RWPE1 (cell line): Measurements from ENCODE around the gene ASB2.

Source experiments
- CTCF ChIA-PET: fragments of 350-600 bp; sonication (Branson Sonifier 250); formaldehyde crosslinking; extraction: SDS; loops from one replicate; lab custom pipeline; 2021; lab: Yijun Ruan, JAX
- POLR2A ChIA-PET: fragments of 400-600 bp; formaldehyde crosslinking; extraction: SDS; loops from one replicate; lab custom pipeline; 2020; ENCODE audit warnings: antibody characterized with exemption; ENCODE audit not compliant: low non-redundant PET; lab: Yijun Ruan, JAX
- DNase-seq: peaks from one replicate; pipeline ENCODE4 v3.0.0; 2012; ENCODE audit warnings: low spot score
- H3K27ac ChIP-seq: fragments of 450-650 bp; 2 replicates; pipeline ENCODE4 v1.5.1; 2017
- CTCF ChIP-seq: fragments of 450-650 bp; conservative IDR thresholded peaks from 2 replicates; pipeline ENCODE4 v1.5.1; 2017; ENCODE audit warnings: low read depth, mild to moderate bottlenecking

The ASB2 gene

GRCh38 chr14:93974299-93974698 is 2.1 kb downstream of the ASB2 start:
- no peak for TF ChIP-seq CTCF
- CTCF ChIA-PET, result no interaction called here
- POLR2A ChIA-PET, result no interaction called here
- H3K27ac ChIP-seq, result no peak overlapping the region
- no peak for DNase-seq

DNA sequence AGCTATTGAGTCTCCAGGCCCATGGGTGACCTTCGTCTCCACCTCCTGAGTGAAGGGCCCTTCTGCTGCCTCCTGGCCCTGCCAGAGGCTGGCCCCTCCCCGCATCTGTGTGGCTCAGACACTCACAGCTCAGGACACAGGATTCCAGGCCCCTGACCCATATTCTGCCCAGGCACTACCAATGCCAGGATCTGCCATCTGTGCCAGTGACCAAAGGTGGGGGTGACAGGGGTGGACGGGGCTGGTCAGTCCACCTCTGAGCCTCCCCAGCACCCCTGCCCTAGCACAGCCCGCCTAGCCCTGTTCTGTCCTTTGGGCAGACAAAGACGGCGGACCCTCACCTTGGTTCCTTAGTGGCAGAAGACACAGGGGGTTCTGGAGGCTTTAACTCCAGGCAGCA is 2.8 kb downstream of the ASB2 start:
- DNase-seq, result no peak
- no peak overlapping the region for H3K27ac ChIP-seq
- ChIA-PET CTCF (no interaction called here), POLR2A (no interaction called here)
- no peak for TF ChIP-seq CTCF

GRCh38 chr14:93972618-93973205 is 3.7 kb downstream of the ASB2 start:
- POLR2A ChIA-PET, result no interaction called here
- no peak overlapping the region for H3K27ac ChIP-seq
- TF ChIP-seq CTCF, result no peak
- DNase-seq, result no peak
- CTCF ChIA-PET, result interaction anchor here (0.9 kb wide), 1 partner anchor 164 kb away, joined by 3 read pairs; no protein-coding TSS in a partner anchor

DNA sequence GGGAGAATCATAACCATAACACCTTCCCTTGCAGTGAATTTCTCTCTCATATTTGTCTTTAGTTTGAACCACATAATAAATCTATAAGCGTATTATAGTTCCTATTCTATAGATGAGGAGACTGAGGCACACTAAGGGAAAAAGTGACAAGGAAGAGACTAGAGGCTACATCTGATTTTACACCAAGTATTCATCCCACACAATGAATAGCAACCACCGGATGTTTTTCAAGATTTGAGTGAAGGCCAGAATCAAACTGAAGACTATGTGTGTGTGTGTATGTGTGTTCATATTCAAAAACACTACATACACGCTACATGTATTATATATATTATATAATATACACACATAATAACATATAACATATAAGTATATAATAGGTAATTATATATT is 4.7 kb downstream of the ASB2 start:
- DNase-seq, result no peak
- TF ChIP-seq CTCF, result no peak
- H3K27ac ChIP-seq, result no peak overlapping the region
- ChIA-PET POLR2A (no interaction called here), CTCF (interaction anchor here (1.6 to 2.3 kb wide), 3 partner anchors 11 to 34 kb away, joined by 5 to 21 read pairs (median 11); no protein-coding TSS in a partner anchor)

GRCh38 chr14:93970965-93971634 is 5.3 kb downstream of the ASB2 start:
- H3K27ac ChIP-seq, result no peak overlapping the region
- CTCF ChIA-PET, result interaction anchor here (0.7 to 2.3 kb wide), 8 partner anchors 11 to 166 kb away, joined by 3 to 21 read pairs (median 4); no protein-coding TSS in a partner anchor
- TF ChIP-seq CTCF, result no peak; the same call in 1 of the 2 replicates
- DNase-seq, result no peak
- POLR2A ChIA-PET, result no interaction called here

DNA sequence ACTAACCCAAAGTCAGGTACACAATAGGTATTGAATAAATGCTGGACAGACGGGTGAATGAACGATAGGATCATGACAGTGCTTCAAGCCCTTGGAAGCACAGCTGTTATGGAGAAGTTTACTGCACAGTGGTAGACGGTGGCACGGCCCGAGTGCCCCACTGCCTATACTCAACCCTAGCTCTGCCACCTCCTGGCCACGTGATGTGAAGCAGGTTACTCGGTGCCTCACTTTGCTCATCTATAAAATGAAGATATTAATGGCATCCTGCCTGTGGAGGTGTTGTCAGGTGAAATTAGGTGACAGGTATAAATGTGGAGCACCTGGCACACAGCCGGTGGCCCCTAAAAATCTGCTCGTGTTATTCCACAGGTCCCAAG is 5.8 kb downstream of the ASB2 start:
- peak; percentile 37 for TF ChIP-seq CTCF
- CTCF ChIA-PET, result interaction anchor here (0.6 to 2.3 kb wide), 10 partner anchors 12 to 166 kb away, joined by 3 to 21 read pairs (median 4); no protein-coding TSS in a partner anchor
- H3K27ac ChIP-seq, result no peak overlapping the region
- POLR2A ChIA-PET, result no interaction called here
- DNase-seq, result peak; percentile 38
